ENCODE data around the gene HOXC4. TPM values are rescaled to one million over a fixed set of nuclear protein-coding genes. Genes with fewer than 3 reads are reported as not detected.
A peak's percentile ranks its signal among the peaks of the same experiment; 100 is the strongest.

The HOXC4 gene
- total RNA-seq, 4 donors from 2014 or later: 0.83 to 3.6 (median 2.5) TPM

GRCh38 chr12:54044425-54045103 lies 9.1 kb upstream of the HOXC4 start:
- no peak overlapping the region for H3K4me3 ChIP-seq
- TF ChIP-seq EP300 (IDR thresholded peaks at IDR 0.05) (no peak), POLR2A (IDR thresholded peaks at IDR 0.05; ENCODE audit: low read depth) (no peak), CTCF (IDR thresholded peaks at IDR 0.05) (no peak), POLR2AphosphoS5 (IDR thresholded peaks at IDR 0.05) (no peak)
- H3K4me1 ChIP-seq: peaks cover 4 to 14% (median 10%) of the 10 kb centered on the region in 4 donors
- no peaks in the 10 kb centered on the region for H3K9me3 ChIP-seq
- intact Hi-C loops (cut with DNase I): no loop called here
- H3K27me3 ChIP-seq: peaks cover 0 to 36% (median 2%) of the 10 kb centered on the region in 4 donors
- no peak overlapping the region for H3K27ac ChIP-seq (replicated peaks in 1 of 4)
- H3K36me3 ChIP-seq: no peaks in the 10 kb centered on the region
- no peak for DNase-seq (ENCODE audit: extremely low spot score)
- 61% methylated on average over 5 of the region's 5 CpGs for WGBS

- intact Hi-C loops (cut with DNase I): no loop called here
- no peak overlapping the region for H3K27ac ChIP-seq (replicated peaks in 1 of 4)
- peaks cover 4 to 15% (median 10%) of the 10 kb centered on the region in 4 donors for H3K4me1 ChIP-seq
- H3K36me3 ChIP-seq: no peaks in the 10 kb centered on the region
- TF ChIP-seq EP300 (IDR thresholded peaks at IDR 0.05) (no peak), POLR2AphosphoS5 (IDR thresholded peaks at IDR 0.05) (no peak), CTCF (IDR thresholded peaks at IDR 0.05) (no peak), POLR2A (IDR thresholded peaks at IDR 0.05; ENCODE audit: low read depth) (no peak)
- no peak for DNase-seq (ENCODE audit: extremely low spot score)
- H3K27me3 ChIP-seq: peaks cover 0 to 38% (median 2%) of the 10 kb centered on the region in 4 donors
- H3K4me3 ChIP-seq: no peak overlapping the region
- no peaks in the 10 kb centered on the region for H3K9me3 ChIP-seq
These were observed 8.2 kb upstream of the HOXC4 start for GRCh38 chr12:54045401-54045800.

- peaks cover 0 to 44% (median 2%) of the 10 kb centered on the region in 4 donors for H3K27me3 ChIP-seq
- intact Hi-C loops (cut with DNase I): no loop called here
- WGBS: 67% methylated on average over 16 of the region's 16 CpGs
- H3K27ac ChIP-seq (replicated peaks in 1 of 4): no peak overlapping the region
- no peaks in the 10 kb centered on the region for H3K9me3 ChIP-seq
- no peak overlapping the region for H3K4me3 ChIP-seq
- no peak for DNase-seq (ENCODE audit: extremely low spot score)
- peaks cover 4 to 21% (median 11%) of the 10 kb centered on the region in 4 donors for H3K4me1 ChIP-seq
- H3K36me3 ChIP-seq: no peaks in the 10 kb centered on the region
- TF ChIP-seq EP300 (IDR thresholded peaks at IDR 0.05): no peak
- no peak for TF ChIP-seq POLR2A (IDR thresholded peaks at IDR 0.05; ENCODE audit: low read depth)
- TF ChIP-seq CTCF (IDR thresholded peaks at IDR 0.05): no peak
- no peak for TF ChIP-seq POLR2AphosphoS5 (IDR thresholded peaks at IDR 0.05)
These were observed 7.6 kb upstream of the HOXC4 start for GRCh38 chr12:54045868-54046521.

DNA sequence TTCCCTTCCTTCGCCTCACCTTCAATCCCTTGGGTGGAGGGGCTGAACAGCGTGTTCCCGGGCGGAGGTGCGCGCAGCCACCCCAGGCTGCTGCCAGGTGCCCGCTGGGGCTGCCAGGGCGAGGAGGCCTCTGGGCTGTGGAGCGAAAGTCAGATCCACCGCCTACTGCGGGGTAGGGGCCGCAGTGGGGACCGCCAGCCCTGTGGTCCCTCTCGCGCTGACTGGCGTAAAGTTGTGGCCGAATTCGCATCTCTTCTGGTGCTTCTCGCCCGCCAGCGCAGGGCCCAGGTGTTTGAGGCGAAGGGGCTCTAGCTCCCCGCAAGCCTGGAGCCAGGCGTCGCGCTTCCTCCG lies 6.9 kb upstream of the HOXC4 start:
- no peak for DNase-seq (ENCODE audit: extremely low spot score)
- no peak for TF ChIP-seq CTCF (IDR thresholded peaks at IDR 0.05)
- no peak for TF ChIP-seq POLR2A (IDR thresholded peaks at IDR 0.05; ENCODE audit: low read depth)
- no peak for TF ChIP-seq POLR2AphosphoS5 (IDR thresholded peaks at IDR 0.05)
- no peak for TF ChIP-seq EP300 (IDR thresholded peaks at IDR 0.05)
- intact Hi-C loops (cut with DNase I): no loop called here
- Histone ChIP-seq H3K36me3 (no peaks in the 10 kb centered on the region), H3K4me3 (peak overlapping the region; percentile 22 to 38 (median 30)), H3K4me1 (peaks cover 4 to 25% (median 19%) of the 10 kb centered on the region in 4 donors), H3K27me3 (peaks cover 0 to 51% (median 2%) of the 10 kb centered on the region in 4 donors), H3K27ac (replicated peaks in 1 of 4) (no peak overlapping the region), H3K9me3 (no peaks in the 10 kb centered on the region)
- WGBS: 63% methylated on average over 12 of the region's 27 CpGs
